WTC11 (cell line): ENCODE results near the gene LPCAT1.

Experiments used
- CTCF ChIP-seq: fragments of 200-600 bp; IDR thresholded peaks from 2 replicates; pipeline ENCODE4 v1.8.0; 2022; ENCODE audit warnings: antibody characterized with exemption
- FOXJ3 ChIP-seq: sonication (generic); formaldehyde crosslinking; IDR thresholded peaks from 2 replicates; pipeline ENCODE4 v1.9.0; 2021; ENCODE audit warnings: missing genetic modification reagents, mild to moderate bottlenecking, borderline replicate concordance
- JUN ChIP-seq: sonication (generic); formaldehyde crosslinking; IDR thresholded peaks from 2 replicates; pipeline ENCODE4 v1.8.0; 2023; ENCODE audit warnings: mild to moderate bottlenecking, missing genetic modification reagents
- KAT7 ChIP-seq: sonication (generic); formaldehyde crosslinking; IDR thresholded peaks from 2 replicates; pipeline ENCODE4 v1.8.1; 2023; ENCODE audit warnings: missing genetic modification reagents, mild to moderate bottlenecking, borderline replicate concordance
- PREB ChIP-seq: sonication (generic); formaldehyde crosslinking; IDR thresholded peaks from 2 replicates; pipeline ENCODE4 v1.8.1; 2022; ENCODE audit warnings: mild to moderate bottlenecking, missing genetic modification reagents, moderate library complexity, borderline replicate concordance
- SMAD3 ChIP-seq: sonication (generic); formaldehyde crosslinking; IDR thresholded peaks from 2 replicates; pipeline ENCODE4 v1.8.0; 2022; ENCODE audit warnings: missing genetic modification reagents, mild to moderate bottlenecking, borderline replicate concordance
- ZNF396 ChIP-seq: fragments of 250-450 bp; sonication (Bioruptor Pico); IDR thresholded peaks from 2 replicates; pipeline ENCODE4 v1.8.0; 2021; ENCODE audit warnings: mild to moderate bottlenecking, moderate library complexity, borderline replicate concordance
- TF ChIP-seq, protein P1 (sequence below): sonication (generic); formaldehyde crosslinking; IDR thresholded peaks from 2 replicates; pipeline ENCODE4 v1.8.0; 2022; ENCODE audit warnings: mild to moderate bottlenecking, missing genetic modification reagents

GRCh38 chr5:1461396-1461795 is 62.4 kb downstream of the LPCAT1 start:
- TF ChIP-seq JUN (CRISPR knock-in tag), result no peak
- TF ChIP-seq FOXJ3 (CRISPR knock-in tag), result no peak
- no peak for TF ChIP-seq ZNF396 (CRISPR knock-in tag)
- TF ChIP-seq KAT7 (CRISPR knock-in tag), result no peak
- TF ChIP-seq, protein P1, sequence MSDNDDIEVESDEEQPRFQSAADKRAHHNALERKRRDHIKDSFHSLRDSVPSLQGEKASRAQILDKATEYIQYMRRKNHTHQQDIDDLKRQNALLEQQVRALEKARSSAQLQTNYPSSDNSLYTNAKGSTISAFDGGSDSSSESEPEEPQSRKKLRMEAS (CRISPR knock-in tag), result no peak
- no peak for TF ChIP-seq SMAD3 (CRISPR knock-in tag)
- TF ChIP-seq PREB (CRISPR knock-in tag), result no peak
- no peak for TF ChIP-seq CTCF
